ENCODE results near the gene FLOT1. TPM values are rescaled to one million over a fixed set of nuclear protein-coding genes. Genes with fewer than 3 reads are reported as not detected.
A peak's percentile ranks its signal among the peaks of the same experiment; 100 is the strongest.

The FLOT1 gene
- total and polyA plus RNA-seq, 9 of the 15 experiments (the other 6 are each of a cell fraction or from before 2014, with no cell fraction given), result 11.7 to 149 (median 118) TPM

DNA sequence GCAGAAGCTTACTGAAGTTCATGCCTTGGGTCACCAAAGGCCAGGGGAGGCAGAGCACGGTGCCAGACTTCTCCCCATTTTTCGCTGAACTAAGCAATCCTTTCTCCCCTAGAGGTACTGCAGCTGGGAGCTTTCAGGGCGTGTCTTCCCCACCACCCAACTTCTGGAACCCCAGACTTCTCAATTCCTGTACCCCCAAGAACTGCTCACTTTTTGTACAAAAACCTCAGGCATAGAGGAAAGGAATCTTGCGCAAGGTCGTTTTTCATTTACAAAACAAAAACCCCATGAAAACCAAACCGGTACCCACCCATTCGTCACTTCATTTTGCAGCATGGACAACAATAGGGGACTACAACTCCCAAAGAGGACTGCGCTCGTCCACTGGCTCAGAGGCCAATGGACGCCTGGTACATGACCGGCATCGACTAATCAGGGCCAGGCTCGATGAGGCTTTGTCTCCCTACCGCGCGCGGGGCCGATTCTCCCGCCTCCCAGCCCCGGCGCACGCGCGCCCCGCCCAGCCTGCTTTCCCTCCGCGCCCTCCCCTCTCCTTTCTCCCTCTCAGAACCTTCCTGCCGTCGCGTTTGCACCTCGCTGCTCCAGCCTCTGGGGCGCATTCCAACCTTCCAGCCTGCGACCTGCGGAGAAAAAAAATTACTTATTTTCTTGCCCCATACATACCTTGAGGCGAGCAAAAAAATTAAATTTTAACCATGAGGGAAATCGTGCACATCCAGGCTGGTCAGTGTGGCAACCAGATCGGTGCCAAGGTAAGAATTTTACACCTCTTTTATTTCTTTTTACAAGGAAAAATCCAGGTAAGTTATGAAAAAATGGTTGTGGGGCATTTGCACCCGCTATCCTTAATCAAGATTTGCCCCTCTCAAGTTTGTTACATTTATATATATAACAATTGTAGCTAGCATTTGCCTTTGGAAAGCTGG is 22.4 kb downstream of the FLOT1 start, which contains the start of gene TUBB (continued):
- peak; percentile 58; the same call in 1 of the 2 replicates for TF ChIP-seq SREBF1 (IDR thresholded peaks at IDR 0.05; ENCODE audit: borderline replicate concordance, low read depth, low read length)
- TF ChIP-seq ZKSCAN8 (CRISPR knock-in tag; IDR thresholded peaks at IDR 0.05), result no peak
- no peak for TF ChIP-seq KDM2B (CRISPR knock-in tag; IDR thresholded peaks at IDR 0.05)
- no peak for TF ChIP-seq RBM39 (optimal IDR thresholded peaks at IDR 0.05; ENCODE audit: low read depth, low read length)
- TF ChIP-seq, protein P1, sequence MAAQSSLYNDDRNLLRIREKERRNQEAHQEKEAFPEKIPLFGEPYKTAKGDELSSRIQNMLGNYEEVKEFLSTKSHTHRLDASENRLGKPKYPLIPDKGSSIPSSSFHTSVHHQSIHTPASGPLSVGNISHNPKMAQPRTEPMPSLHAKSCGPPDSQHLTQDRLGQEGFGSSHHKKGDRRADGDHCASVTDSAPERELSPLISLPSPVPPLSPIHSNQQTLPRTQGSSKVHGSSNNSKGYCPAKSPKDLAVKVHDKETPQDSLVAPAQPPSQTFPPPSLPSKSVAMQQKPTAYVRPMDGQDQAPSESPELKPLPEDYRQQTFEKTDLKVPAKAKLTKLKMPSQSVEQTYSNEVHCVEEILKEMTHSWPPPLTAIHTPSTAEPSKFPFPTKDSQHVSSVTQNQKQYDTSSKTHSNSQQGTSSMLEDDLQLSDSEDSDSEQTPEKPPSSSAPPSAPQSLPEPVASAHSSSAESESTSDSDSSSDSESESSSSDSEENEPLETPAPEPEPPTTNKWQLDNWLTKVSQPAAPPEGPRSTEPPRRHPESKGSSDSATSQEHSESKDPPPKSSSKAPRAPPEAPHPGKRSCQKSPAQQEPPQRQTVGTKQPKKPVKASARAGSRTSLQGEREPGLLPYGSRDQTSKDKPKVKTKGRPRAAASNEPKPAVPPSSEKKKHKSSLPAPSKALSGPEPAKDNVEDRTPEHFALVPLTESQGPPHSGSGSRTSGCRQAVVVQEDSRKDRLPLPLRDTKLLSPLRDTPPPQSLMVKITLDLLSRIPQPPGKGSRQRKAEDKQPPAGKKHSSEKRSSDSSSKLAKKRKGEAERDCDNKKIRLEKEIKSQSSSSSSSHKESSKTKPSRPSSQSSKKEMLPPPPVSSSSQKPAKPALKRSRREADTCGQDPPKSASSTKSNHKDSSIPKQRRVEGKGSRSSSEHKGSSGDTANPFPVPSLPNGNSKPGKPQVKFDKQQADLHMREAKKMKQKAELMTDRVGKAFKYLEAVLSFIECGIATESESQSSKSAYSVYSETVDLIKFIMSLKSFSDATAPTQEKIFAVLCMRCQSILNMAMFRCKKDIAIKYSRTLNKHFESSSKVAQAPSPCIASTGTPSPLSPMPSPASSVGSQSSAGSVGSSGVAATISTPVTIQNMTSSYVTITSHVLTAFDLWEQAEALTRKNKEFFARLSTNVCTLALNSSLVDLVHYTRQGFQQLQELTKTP (IDR thresholded peaks at IDR 0.05; ENCODE audit: low read depth in 1 of 2, partially characterized antibody in 2 of 2), result peak; percentile 53 to 83
- no peak for TF ChIP-seq FOXJ3 (CRISPR knock-in tag; IDR thresholded peaks at IDR 0.05)
- TF ChIP-seq KLF16 (IDR thresholded peaks at IDR 0.05), result no peak
- peak; percentile 92 for TF ChIP-seq HCFC1 (IDR thresholded peaks at IDR 0.05; ENCODE audit: low read depth, low read length)
- TF ChIP-seq ZNF3 (CRISPR knock-in tag; IDR thresholded peaks at IDR 0.05), result no peak
- no peak; the same call in 1 of the 2 replicates for TF ChIP-seq ZNF589 (CRISPR knock-in tag; IDR thresholded peaks at IDR 0.05; ENCODE audit: low read depth)
- TF ChIP-seq PHB (CRISPR knock-in tag; IDR thresholded peaks at IDR 0.05), result no peak
- TF ChIP-seq STAT5A (IDR thresholded peaks at IDR 0.05; ENCODE audit: borderline replicate concordance, low read length), result no peak; the same call in 1 of the 2 replicates
- TF ChIP-seq ZBTB7A (IDR thresholded peaks at IDR 0.05; ENCODE audit: borderline replicate concordance, control insufficient read depth, low read depth, low read length), result no peak
- TF ChIP-seq, protein P2, sequence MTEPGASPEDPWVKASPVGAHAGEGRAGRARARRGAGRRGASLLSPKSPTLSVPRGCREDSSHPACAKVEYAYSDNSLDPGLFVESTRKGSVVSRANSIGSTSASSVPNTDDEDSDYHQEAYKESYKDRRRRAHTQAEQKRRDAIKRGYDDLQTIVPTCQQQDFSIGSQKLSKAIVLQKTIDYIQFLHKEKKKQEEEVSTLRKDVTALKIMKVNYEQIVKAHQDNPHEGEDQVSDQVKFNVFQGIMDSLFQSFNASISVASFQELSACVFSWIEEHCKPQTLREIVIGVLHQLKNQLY (CRISPR knock-in tag; conservative IDR thresholded peaks at IDR 0.05), result no peak
- no peak for TF ChIP-seq ILK (tag; IDR thresholded peaks at IDR 0.05; ENCODE audit: borderline replicate concordance, low read depth)
- peak; percentile 24 to 89 (median 81) for TF ChIP-seq YY1 (IDR thresholded peaks at IDR 0.05; ENCODE audit: borderline replicate concordance in 1 of 3, control insufficient read depth in 1 of 3, extremely low read depth in 1 of 3, insufficient read depth in 3 of 3, insufficient read length in 1 of 3, insufficient replicate concordance in 2 of 3, low read depth in 1 of 3, low read length in 2 of 3)
- 0 out of 2 replicates have a peak, but pooled peaks have one; percentile 18 for TF ChIP-seq MEF2D (tag; conservative IDR thresholded peaks at IDR 0.05; ENCODE audit: low read depth)
- no peak for TF ChIP-seq HMG20A (CRISPR knock-in tag; conservative IDR thresholded peaks at IDR 0.05)
- no peak for TF ChIP-seq IFI16 (CRISPR knock-in tag; IDR thresholded peaks at IDR 0.05)
- TF ChIP-seq HDAC3 (IDR thresholded peaks at IDR 0.05; ENCODE audit: borderline replicate concordance, partially characterized antibody), result no peak
- TF ChIP-seq RBBP5 (IDR thresholded peaks at IDR 0.05; ENCODE audit: borderline replicate concordance, insufficient read depth, low read length, poor library complexity, severe bottlenecking), result peak; percentile 34
- TF ChIP-seq RBM15 (IDR thresholded peaks at IDR 0.05; ENCODE audit: insufficient read depth, low read length), result no peak
